Activated CD4-positive, CD25-positive, alpha-beta regulatory T cell treated with anti-CD3 and anti-CD28 coated beads, Interleukin-2, amount 50 U/mL, for 16 hours (primary cell): ENCODE data around the gene SPINK7.
"Not testable (repeated sequence)": the region's sequence is repeated elsewhere in the genome, so short reads cannot be mapped to it uniquely, and the experiment has no call there.

ENCODE experiments used
- DNase-seq: peaks from one replicate; pipeline ENCODE4 v3.0.0-alpha.2; 2020; ENCODE audit warnings: low read depth, low spot score

Gene SPINK7

DNA sequence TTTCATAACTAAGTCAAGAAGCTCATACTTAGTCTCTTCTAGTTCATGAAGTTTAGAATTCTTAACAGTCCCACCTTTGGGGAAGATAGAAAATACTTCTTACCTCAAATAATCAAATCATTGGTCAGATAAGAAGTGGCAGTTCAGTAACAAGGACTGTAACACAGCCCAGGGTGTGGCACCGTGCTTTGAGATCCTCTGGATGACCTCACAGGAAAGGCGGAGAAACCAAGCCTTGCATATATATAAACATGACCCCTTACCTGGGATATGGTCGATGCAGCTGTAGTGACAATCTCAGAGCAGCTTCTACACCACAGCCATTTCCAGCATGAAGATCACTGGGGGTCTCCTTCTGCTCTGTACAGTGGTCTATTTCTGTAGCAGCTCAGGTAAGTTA is at the start of gene SPINK7:
Gene SPINK7 (plus strand): TSS at position 271 of the 400 bp plus-strand sequence. CDS start 61 bp downstream, at position 332.
- DNase-seq: no peak

DNA sequence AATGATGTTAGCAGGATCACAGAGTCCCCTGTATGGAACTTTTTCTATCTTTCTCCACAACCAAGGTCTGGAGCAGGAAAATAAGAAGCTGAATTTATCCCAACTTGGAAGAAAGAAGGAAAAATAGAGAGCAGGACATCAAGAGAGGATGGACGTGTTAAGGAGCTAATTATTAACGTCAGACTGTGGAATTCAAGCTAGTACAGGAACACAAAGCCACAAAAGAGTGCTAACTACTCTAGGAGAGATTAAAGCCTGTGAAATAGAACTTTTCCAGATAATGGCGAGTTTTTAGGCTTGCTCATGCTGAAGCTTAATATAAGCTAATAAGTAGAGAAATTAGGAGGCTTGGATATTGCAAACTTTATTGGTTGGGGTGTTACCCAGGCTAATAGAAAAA is 44.3 kb upstream of the SPINK7 start:
- no peak for DNase-seq

GRCh38 chr5:148268566-148268965 is 43.7 kb upstream of the SPINK7 start, which contains the start of gene SPINK13:
Gene SPINK13, plus strand, starts transcription at chr5:148268794. Its CDS starts 1,279 bp downstream, at chr5:148270073.
- DNase-seq: no peak

DNA sequence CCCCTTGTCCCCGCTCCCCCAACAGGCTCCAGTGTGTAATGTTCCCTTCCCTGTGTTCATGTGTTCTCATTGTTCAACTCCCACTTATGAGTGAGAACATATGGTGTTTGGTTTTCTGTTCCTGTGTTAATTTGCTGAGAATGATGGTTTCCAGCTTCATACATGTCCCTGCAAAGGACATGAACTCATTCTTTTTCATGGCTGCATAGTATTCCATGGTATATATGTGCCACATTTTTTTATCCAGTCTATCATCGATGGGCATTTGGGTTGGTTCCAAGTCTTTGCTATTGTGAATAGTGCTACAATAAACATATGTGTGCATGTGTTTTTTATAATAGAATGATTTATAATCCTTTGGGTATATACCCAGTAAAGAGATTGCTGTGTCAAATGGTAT is 37.1 kb upstream of the SPINK7 start:
- not testable (repeated sequence) for DNase-seq

DNA sequence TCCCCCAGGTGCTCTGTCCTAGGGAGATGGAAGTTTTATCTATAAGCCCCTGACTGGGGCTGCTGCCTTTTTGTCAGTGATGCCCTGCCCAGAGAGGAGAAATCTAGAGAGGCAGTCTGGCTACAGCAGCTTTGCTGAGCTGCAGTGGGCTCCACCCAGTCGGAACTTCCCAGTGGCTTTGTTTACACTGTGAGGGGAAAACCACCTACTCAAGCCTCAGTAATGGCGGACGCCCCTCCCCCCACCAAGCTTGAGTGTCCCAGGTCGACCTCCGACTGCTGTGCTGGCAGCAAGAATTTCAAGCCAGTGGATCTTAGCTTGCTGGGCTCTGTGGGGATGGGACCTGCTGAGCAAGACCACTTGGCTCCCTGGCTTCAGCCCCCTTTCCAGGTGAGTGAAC is 31.3 kb upstream of the SPINK7 start:
- DNase-seq: not testable (repeated sequence)

GRCh38 chr5:148281336-148281735 is 30.9 kb upstream of the SPINK7 start:
- not testable (repeated sequence) for DNase-seq

GRCh38 chr5:148290271-148291195 is 21.7 kb upstream of the SPINK7 start:
- no peak for DNase-seq

DNA sequence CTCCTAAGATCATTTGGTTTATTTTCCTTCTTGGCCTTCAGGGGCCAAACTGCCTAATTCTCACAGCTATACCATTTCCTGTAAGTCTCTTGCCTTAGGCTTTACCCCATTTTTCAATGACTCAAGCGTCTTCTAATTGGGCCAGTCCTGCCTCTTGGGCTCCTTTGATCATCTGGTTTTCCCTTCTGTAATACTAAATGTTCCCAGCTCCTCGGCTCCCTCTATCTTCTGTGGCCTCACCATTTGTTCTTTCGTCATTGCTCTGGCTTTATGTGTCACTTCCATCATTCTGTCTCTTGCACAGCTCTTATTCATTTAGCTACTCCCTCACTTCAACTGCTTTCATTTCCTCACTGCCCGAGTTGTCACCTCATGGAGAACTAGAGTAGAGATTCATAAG is 14.5 kb upstream of the SPINK7 start:
- DNase-seq: no peak

DNA sequence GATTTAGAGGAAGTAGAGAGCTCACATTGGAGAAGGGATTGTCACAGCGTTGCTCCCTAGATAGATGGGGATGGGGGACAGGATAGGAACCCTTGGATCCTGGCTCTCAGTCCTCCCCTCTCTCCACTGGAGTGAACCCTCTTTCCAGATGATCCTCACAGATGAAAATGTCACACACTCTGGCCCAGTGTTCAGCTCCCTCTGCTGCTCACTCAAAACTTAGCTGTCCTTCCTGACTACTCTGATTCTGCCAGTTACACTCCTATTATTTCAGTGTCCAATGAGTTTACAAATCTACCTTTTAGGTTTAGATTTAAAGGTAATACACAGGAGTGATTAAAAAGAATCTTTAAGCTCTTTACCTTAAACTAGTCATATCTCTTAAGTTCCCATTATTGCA is 5.8 kb upstream of the SPINK7 start:
- DNase-seq: no peak

GRCh38 chr5:148309019-148309418 is 3.2 kb upstream of the SPINK7 start:
- no peak for DNase-seq

GRCh38 chr5:148309746-148310145 is 2.5 kb upstream of the SPINK7 start:
- DNase-seq: no peak

- no peak for DNase-seq
Measured at GRCh38 chr5:148311484-148311883, 739 bp upstream of the SPINK7 start.

DNA sequence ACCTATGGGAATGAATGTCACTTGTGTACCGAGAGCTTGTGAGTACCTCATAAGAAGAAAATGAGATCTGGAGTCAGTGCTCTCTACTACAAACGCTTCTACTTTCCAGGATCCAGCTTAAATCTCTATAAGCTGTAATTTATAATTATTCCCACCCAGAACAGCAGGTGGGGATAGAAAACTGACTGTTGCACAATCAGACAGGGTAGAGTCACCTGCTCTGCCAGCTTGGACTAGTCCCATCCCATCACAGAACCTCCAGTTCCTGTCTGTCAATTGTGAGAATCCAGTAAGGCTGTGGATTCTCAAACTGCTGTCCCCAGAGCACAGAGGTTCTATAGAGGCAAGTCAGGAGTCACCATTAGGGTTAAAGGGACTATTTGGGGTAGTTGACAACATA is 2.0 kb downstream of the SPINK7 start:
- DNase-seq: no peak

- no peak for DNase-seq
Measured at GRCh38 chr5:148314731-148315130, 2.5 kb downstream of the SPINK7 start.

DNA sequence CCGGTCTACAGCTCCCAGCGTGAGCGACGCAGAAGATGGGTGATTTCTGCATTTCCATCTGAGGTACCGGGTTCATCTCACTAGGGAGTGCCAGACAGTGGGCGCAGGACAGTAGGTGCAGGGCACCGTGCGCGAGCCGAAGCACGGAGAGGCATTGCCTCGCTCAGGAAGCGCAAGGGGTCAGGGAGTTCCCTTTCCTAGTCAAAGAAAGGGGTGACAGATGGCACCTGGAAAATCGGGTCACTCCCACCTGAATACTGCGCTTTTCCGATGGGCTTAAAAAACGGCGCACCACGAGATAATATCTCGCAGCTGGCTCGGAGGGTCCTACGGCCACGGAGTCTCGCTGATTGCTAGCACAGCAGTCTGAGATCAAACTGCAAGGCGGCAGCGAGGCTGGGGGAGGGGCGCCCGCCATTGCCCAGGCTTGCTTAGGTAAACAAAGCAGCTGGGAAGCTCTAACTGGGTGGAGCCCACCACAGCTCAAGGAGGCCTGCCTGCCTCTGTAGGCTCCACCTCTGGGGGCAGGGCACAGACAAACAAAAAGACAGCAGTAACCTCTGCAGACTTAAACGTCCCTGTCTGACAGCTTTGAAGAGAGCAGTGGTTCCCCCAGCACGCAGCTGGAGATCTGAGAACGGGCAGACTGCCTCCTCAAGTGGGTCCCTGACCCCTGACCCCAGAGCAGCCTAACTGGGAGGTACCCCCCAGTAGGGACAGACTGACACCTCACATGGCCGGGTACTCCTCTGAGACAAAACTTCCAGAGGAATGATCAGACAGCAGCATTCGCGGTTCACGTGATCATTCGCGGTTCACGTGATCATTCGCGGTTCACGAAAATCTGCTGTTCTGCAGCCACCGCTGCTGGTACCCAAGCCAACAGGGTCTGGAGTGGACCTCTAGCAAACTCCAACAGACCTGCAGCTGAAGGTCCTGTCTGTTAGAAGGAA is 8.1 kb downstream of the SPINK7 start:
- DNase-seq: not testable (repeated sequence)

DNA sequence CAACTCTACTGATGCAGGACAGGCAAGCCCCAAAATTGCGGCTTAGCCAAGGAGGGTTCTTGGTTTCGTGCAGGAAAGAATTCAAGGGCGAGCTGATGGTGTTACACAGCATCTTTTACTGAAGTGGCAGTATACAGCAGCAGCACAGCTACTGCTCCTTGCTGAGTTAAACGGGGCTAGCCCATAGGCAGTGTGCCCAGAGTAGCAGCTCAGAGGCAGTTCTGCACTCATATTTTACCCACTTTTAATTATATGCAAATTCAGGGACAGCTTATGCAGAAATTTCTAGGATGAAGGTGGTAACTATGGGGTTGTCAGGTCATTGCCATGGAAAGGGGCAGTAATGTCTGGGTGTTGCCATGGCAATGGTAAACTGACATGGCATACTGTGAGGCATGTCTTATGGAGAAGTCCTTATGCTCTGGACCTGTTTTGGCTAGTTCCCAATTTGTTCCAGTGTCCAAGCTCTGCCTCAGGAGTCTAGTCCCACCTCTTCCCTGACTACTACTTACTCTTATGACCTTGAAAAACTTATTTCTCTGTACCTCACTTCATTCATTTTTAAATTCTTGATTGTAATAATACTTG is 21.1 kb downstream of the SPINK7 start:
- no peak for DNase-seq

DNA sequence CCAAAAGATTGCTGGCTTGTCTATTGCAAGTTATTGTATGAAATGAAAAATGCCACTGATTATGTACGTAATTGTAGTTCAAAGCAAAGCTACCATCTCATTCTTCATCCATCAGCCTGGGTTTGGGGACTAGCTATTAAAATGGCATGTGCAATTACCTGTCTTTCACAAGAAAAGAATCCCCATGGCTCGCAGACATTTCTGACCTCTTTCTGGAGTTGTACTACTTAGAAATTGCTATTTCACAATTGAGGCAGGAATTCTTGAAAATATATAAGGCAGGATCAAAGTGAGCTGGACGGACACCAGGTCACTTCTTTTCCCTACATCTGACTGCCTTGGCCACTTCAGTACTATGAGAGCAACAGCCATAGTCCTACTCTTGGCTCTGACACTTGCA is 23.0 kb downstream of the SPINK7 start, which contains the start of gene SPINK9:
Gene SPINK9 (plus strand): TSS at position 301 of the 400 bp plus-strand sequence. CDS start 55 bp downstream, at position 356.
- DNase-seq: no peak

- DNase-seq: no peak
Measured at GRCh38 chr5:148336704-148337435, 24.6 kb downstream of the SPINK7 start.

GRCh38 chr5:148342371-148343045 is 30.3 kb downstream of the SPINK7 start:
- DNase-seq: no peak

- no peak for DNase-seq
Measured at GRCh38 chr5:148343046-148343407, 30.8 kb downstream of the SPINK7 start.
